CD4-positive, alpha-beta memory T cell (primary cell): ENCODE measurements around the gene ELMO1. TPM values are rescaled to one million over a fixed set of nuclear protein-coding genes. Genes with fewer than 3 reads are reported as not detected.
A peak's percentile ranks its signal among the peaks of the same experiment; 100 is the strongest.

ENCODE experiments used
- CTCF ChIA-PET: fragments of 350-600 bp; sonication (Branson Sonifier 250); formaldehyde crosslinking; loops from one replicate; lab custom pipeline; 2021; ENCODE audit warnings: inconsistent platforms; ENCODE audit not compliant: partially characterized antibody; lab: Charles Lee
- POLR2A ChIA-PET: fragments of 350-600 bp; sonication (Branson Sonifier 250); formaldehyde crosslinking; loops from one replicate; lab custom pipeline; 2021; ENCODE audit not compliant: partially characterized antibody; lab: Charles Lee
- DNase-seq, 5 donors: peaks; one replicate each; pipeline versions ENCODE4 v3.0.0 to v3.0.0-alpha.2; 2020 to 2022; ENCODE audit warnings: mixed read lengths in 1 of 5
- H3K27ac ChIP-seq: one replicate; pipeline ENCODE4 v1.7.0; 2013; ENCODE audit warnings: low read depth, low read length
- H3K27me3 ChIP-seq: 2 replicates; pipeline ENCODE4 v1.7.0; 2013; ENCODE audit warnings: mild to moderate bottlenecking, low read length, moderate library complexity; ENCODE audit not compliant: insufficient read depth
- H3K36me3 ChIP-seq: 2 replicates; pipeline ENCODE4 v1.7.0; 2013; ENCODE audit warnings: mild to moderate bottlenecking, low read length, moderate library complexity; ENCODE audit not compliant: insufficient read depth
- H3K4me1 ChIP-seq: 2 replicates; pipeline ENCODE4 v1.7.0; 2013; ENCODE audit warnings: mild to moderate bottlenecking, low read length, moderate library complexity; ENCODE audit not compliant: insufficient read depth
- H3K4me3 ChIP-seq, 2 donors: one replicate each; pipeline ENCODE4 v1.7.0; 2013; ENCODE audit warnings: low read length in 2 of 2, mild to moderate bottlenecking in 1 of 2
- H3K9me3 ChIP-seq, 2 donors: one replicate each; pipeline ENCODE4 v1.7.0; 2013; ENCODE audit warnings: low read length in 2 of 2, control low read depth in 1 of 2; ENCODE audit not compliant: control insufficient read depth in 1 of 2
- H3K27ac Mint-ChIP-seq, 7 donors: one replicate each; pipeline ENCODE4 v1.8.0; 2020 to 2021; ENCODE audit warnings: mixed read lengths in 7 of 7, mild to moderate bottlenecking in 6 of 7, inconsistent platforms in 3 of 7, moderate library complexity in 3 of 7
- H3K27me3 Mint-ChIP-seq, 2 donors: one replicate each; pipeline ENCODE4 v1.8.0; 2020 to 2021; ENCODE audit warnings: mixed read lengths in 2 of 2
- H3K36me3 Mint-ChIP-seq, 2 donors: one replicate each; pipeline ENCODE4 v1.8.0; 2020 to 2021; ENCODE audit warnings: mixed read lengths in 2 of 2, inconsistent platforms in 1 of 2, mild to moderate bottlenecking in 1 of 2
- H3K4me1 Mint-ChIP-seq, 4 donors: one replicate each; pipeline ENCODE4 v1.8.0; 2020 to 2021; ENCODE audit warnings: mixed read lengths in 4 of 4, mild to moderate bottlenecking in 1 of 4
- H3K4me3 Mint-ChIP-seq, 8 donors: one replicate each; pipeline ENCODE4 v1.8.0; 2020 to 2021; ENCODE audit warnings: mixed read lengths in 8 of 8, mild to moderate bottlenecking in 7 of 8, moderate library complexity in 6 of 8, inconsistent platforms in 3 of 8
- H3K9me3 Mint-ChIP-seq, 8 donors: one replicate each; pipeline ENCODE4 v1.8.0; 2020 to 2021; ENCODE audit warnings: mixed read lengths in 8 of 8, mild to moderate bottlenecking in 5 of 8, inconsistent platforms in 3 of 8, moderate library complexity in 1 of 8
- intact Hi-C: fragments of 100-400 bp; cut with micrococcal nuclease; formaldehyde crosslinking; loops from one replicate; pipeline ENCODE4 v1.15.1; 2023
- polyA plus RNA-seq, 2 donors: library from polyadenylated mRNA; unstranded; fragments of 300-500 nt; fragmentation: Illumina TruSeq; gene quantifications; one replicate each; pipeline ENCODE4 v1.2.3, GENCODE V29; 2021
- total RNA-seq, 2 experiments: library from RNA; stranded (reverse); gene quantifications; one replicate each; pipeline ENCODE4 v1.2.3, GENCODE V29; 2021

The ELMO1 gene
- total and polyA plus RNA-seq, 4 experiments from 2014 or later, result 45.1 to 131 (median 111) TPM

- Mint-ChIP-seq H3K9me3 (peaks cover 0 to 2% (median 0%) of the 10 kb centered on the region in 8 donors), H3K4me1 (peaks cover 40 to 62% (median 53%) of the 10 kb centered on the region in 4 donors), H3K4me3 (no peak overlapping the region), H3K27ac (peak overlapping the region in 5 of 7 donors; percentile 2 to 65 (median 54)), H3K27me3 (no peaks in the 10 kb centered on the region), H3K36me3 (peaks cover 46 to 64% of the 10 kb centered on the region in 2 donors)
- POLR2A ChIA-PET, result no interaction called here
- no peak overlapping the region for H3K4me3 ChIP-seq
- H3K4me1 ChIP-seq, result peaks cover 13% of the 10 kb centered on the region
- H3K27ac ChIP-seq, result no peak overlapping the region
- intact Hi-C loops, result no loop called here
- peaks cover 5% of the 10 kb centered on the region for H3K36me3 ChIP-seq
- no peaks in the 10 kb centered on the region for H3K27me3 ChIP-seq
- no peaks in the 10 kb centered on the region for H3K9me3 ChIP-seq
- no peak for DNase-seq
- CTCF ChIA-PET, result no interaction called here
These were observed 118.7 kb downstream of the ELMO1 start for GRCh38 chr7:37329940-37330339.

GRCh38 chr7:37327288-37327687, 121.4 kb downstream of the ELMO1 start:
- Mint-ChIP-seq H3K4me3 (no peak overlapping the region), H3K27me3 (no peaks in the 10 kb centered on the region), H3K4me1 (peaks cover 25 to 44% (median 37%) of the 10 kb centered on the region in 4 donors), H3K36me3 (peaks cover 41 to 54% of the 10 kb centered on the region in 2 donors), H3K9me3 (peaks cover 0 to 2% (median 0%) of the 10 kb centered on the region in 8 donors), H3K27ac (peak overlapping the region in 4 of 7 donors; percentile 9 to 86 (median 68))
- Histone ChIP-seq H3K36me3 (peaks cover 5% of the 10 kb centered on the region), H3K4me1 (peaks cover 2% of the 10 kb centered on the region), H3K9me3 (no peaks in the 10 kb centered on the region), H3K27me3 (no peaks in the 10 kb centered on the region), H3K27ac (no peak overlapping the region), H3K4me3 (no peak overlapping the region)
- CTCF ChIA-PET, result no interaction called here
- no peak for DNase-seq
- POLR2A ChIA-PET, result no interaction called here
- intact Hi-C loops, result no loop called here

- Mint-ChIP-seq H3K4me1 (peaks cover 12 to 20% (median 14%) of the 10 kb centered on the region in 4 donors), H3K27ac (peak overlapping the region in 2 of 7 donors; percentile 58 to 72), H3K9me3 (no peaks in the 10 kb centered on the region), H3K27me3 (no peaks in the 10 kb centered on the region), H3K36me3 (peaks cover 19 to 36% of the 10 kb centered on the region in 2 donors), H3K4me3 (no peak overlapping the region)
- ChIA-PET POLR2A (interaction anchor here (1.1 to 1.3 kb wide), 2 partner anchors 14 to 29 kb away, joined by 3 read pairs; no protein-coding TSS in a partner anchor), CTCF (interaction anchor here (1.3 to 2.4 kb wide), 2 partner anchors 18 to 39 kb away, joined by 3 to 8 read pairs; no protein-coding TSS in a partner anchor)
- Histone ChIP-seq H3K27ac (no peak overlapping the region), H3K4me1 (peaks cover 7% of the 10 kb centered on the region), H3K9me3 (no peaks in the 10 kb centered on the region), H3K36me3 (no peaks in the 10 kb centered on the region), H3K27me3 (no peaks in the 10 kb centered on the region), H3K4me3 (no peak overlapping the region)
- no peak for DNase-seq
- intact Hi-C loops, result no loop called here
These were observed 124.7 kb downstream of the ELMO1 start for GRCh38 chr7:37323966-37324365.

GRCh38 chr7:37322831-37323230, 125.8 kb downstream of the ELMO1 start:
- H3K27me3 ChIP-seq, result no peaks in the 10 kb centered on the region
- Mint-ChIP-seq H3K27me3 (no peaks in the 10 kb centered on the region), H3K9me3 (no peaks in the 10 kb centered on the region), H3K4me1 (peaks cover 4 to 14% (median 8%) of the 10 kb centered on the region in 4 donors), H3K27ac (no peak overlapping the region), H3K4me3 (no peak overlapping the region), H3K36me3 (peaks cover 12 to 28% of the 10 kb centered on the region in 2 donors)
- H3K36me3 ChIP-seq, result no peaks in the 10 kb centered on the region
- peaks cover 18% of the 10 kb centered on the region for H3K4me1 ChIP-seq
- H3K9me3 ChIP-seq, result no peaks in the 10 kb centered on the region
- no peak overlapping the region for H3K27ac ChIP-seq
- intact Hi-C loops, result no loop called here
- no peak for DNase-seq
- CTCF ChIA-PET, result interaction anchor here (0.7 to 2.4 kb wide), 4 partner anchors 12 to 1046 kb away, joined by 3 to 8 read pairs (median 5); no protein-coding TSS in a partner anchor
- POLR2A ChIA-PET, result interaction anchor here (0.9 kb wide), 1 partner anchor 31 kb away, joined by 3 read pairs; no protein-coding TSS in a partner anchor
- no peak overlapping the region for H3K4me3 ChIP-seq

- no peaks in the 10 kb centered on the region for H3K9me3 Mint-ChIP-seq
- Histone ChIP-seq H3K36me3 (no peaks in the 10 kb centered on the region), H3K4me3 (no peak overlapping the region), H3K4me1 (peaks cover 27% of the 10 kb centered on the region), H3K27me3 (no peaks in the 10 kb centered on the region), H3K27ac (no peak overlapping the region), H3K9me3 (no peaks in the 10 kb centered on the region)
- peaks cover 18 to 29% of the 10 kb centered on the region in 2 donors for H3K36me3 Mint-ChIP-seq
- DNase-seq, result no peak
- intact Hi-C loops, result no loop called here
- ChIA-PET CTCF (no interaction called here), POLR2A (no interaction called here)
- H3K27me3 Mint-ChIP-seq, result no peaks in the 10 kb centered on the region
- no peak overlapping the region for H3K4me3 Mint-ChIP-seq
- peaks cover 9 to 14% (median 10%) of the 10 kb centered on the region in 4 donors for H3K4me1 Mint-ChIP-seq
- no peak overlapping the region for H3K27ac Mint-ChIP-seq
These were observed 127.7 kb downstream of the ELMO1 start for GRCh38 chr7:37320848-37321468.

GRCh38 chr7:37320140-37320847, 128.4 kb downstream of the ELMO1 start:
- intact Hi-C loops, result no loop called here
- H3K36me3 ChIP-seq, result no peaks in the 10 kb centered on the region
- no peaks in the 10 kb centered on the region for H3K27me3 Mint-ChIP-seq
- POLR2A ChIA-PET, result interaction anchor here (1.6 to 2.3 kb wide), 2 partner anchors 14 to 22 kb away, joined by 3 to 8 read pairs; no protein-coding TSS in a partner anchor
- H3K4me1 Mint-ChIP-seq, result peaks cover 14 to 17% (median 16%) of the 10 kb centered on the region in 4 donors
- no peak overlapping the region for H3K27ac ChIP-seq
- H3K9me3 ChIP-seq, result no peaks in the 10 kb centered on the region
- CTCF ChIA-PET, result interaction anchor here (2.2 kb wide), 1 partner anchor 36 kb away, joined by 7 read pairs; no protein-coding TSS in a partner anchor
- no peaks in the 10 kb centered on the region for H3K27me3 ChIP-seq
- H3K4me1 ChIP-seq, result peaks cover 34% of the 10 kb centered on the region
- H3K9me3 Mint-ChIP-seq, result no peaks in the 10 kb centered on the region
- no peak overlapping the region for H3K27ac Mint-ChIP-seq
- no peak for DNase-seq
- no peak overlapping the region for H3K4me3 ChIP-seq
- H3K4me3 Mint-ChIP-seq, result no peak overlapping the region
- peaks cover 15 to 26% of the 10 kb centered on the region in 2 donors for H3K36me3 Mint-ChIP-seq

GRCh38 chr7:37318541-37318940, 130.1 kb downstream of the ELMO1 start:
- H3K36me3 ChIP-seq, result peaks cover 6% of the 10 kb centered on the region
- Mint-ChIP-seq H3K27me3 (no peaks in the 10 kb centered on the region), H3K36me3 (peaks cover 18 to 25% of the 10 kb centered on the region in 2 donors), H3K4me1 (peaks cover 21 to 28% (median 22%) of the 10 kb centered on the region in 4 donors), H3K9me3 (no peaks in the 10 kb centered on the region), H3K4me3 (no peak overlapping the region), H3K27ac (no peak overlapping the region)
- peak overlapping the region; percentile 1 for H3K27ac ChIP-seq
- intact Hi-C loops, result no loop called here
- H3K4me1 ChIP-seq, result peaks cover 39% of the 10 kb centered on the region
- peak in 3 of 5 donors; percentile 20 to 41 (median 23) for DNase-seq
- no peak overlapping the region for H3K4me3 ChIP-seq
- CTCF ChIA-PET, result interaction anchor here (1.1 to 2.2 kb wide), 6 partner anchors 16 to 131 kb away, joined by 3 to 7 read pairs (median 4); no protein-coding TSS in a partner anchor
- no peaks in the 10 kb centered on the region for H3K9me3 ChIP-seq
- no peaks in the 10 kb centered on the region for H3K27me3 ChIP-seq
- POLR2A ChIA-PET, result interaction anchor here (1.0 to 2.3 kb wide), 5 partner anchors 9 to 131 kb away, joined by 3 to 8 read pairs (median 4); partner anchors contain the start of gene ELMO1
